ENCODE measurements around the gene GAS2L2.

Gene GAS2L2

GRCh38 chr17:35735036-35735805 is 17.8 kb downstream of the GAS2L2 start:
- Histone ChIP-seq H3K27me3 (ENCODE audit: low read depth, low read length) (no peaks in the 10 kb centered on the region), H3K4me3 (ENCODE audit: low read length) (no peak overlapping the region), H3K36me3 (replicated peaks; ENCODE audit: low read depth, low read length) (no peaks in the 10 kb centered on the region)

DNA sequence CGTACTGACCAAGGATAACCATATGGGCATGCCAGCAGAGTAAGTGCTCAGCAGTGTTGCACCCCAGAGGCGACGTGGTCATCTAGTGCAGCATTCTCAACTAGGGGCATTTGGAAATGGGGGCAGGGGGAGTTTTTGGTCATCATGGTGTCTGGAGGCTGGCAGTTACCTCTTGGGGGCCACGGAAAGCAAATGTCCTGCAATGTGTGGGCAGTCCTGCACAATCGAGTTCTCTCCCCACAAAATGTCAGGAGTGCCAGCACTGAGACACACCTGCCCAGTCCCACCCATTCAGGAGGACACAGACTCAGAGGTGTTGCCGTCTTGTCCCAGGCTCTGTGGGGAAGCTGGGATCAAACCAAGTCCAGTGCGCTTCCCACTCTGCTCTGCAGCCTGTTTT is 18.6 kb downstream of the GAS2L2 start:
- H3K27me3 ChIP-seq (ENCODE audit: low read depth, low read length), result no peaks in the 10 kb centered on the region
- peaks cover 9% of the 10 kb centered on the region for H3K79me2 ChIP-seq (ENCODE audit: low read length)
- TF ChIP-seq EZH2phosphoT487 (IDR thresholded peaks at IDR 0.05; ENCODE audit: low read depth), result no peak
- TF ChIP-seq CTCF (IDR thresholded peaks at IDR 0.05; ENCODE audit: low read depth, low read length), result no peak
- H4K20me1 ChIP-seq (ENCODE audit: insufficient read depth, low read length), result no peaks in the 10 kb centered on the region
- no peaks in the 10 kb centered on the region for H3K9me3 ChIP-seq (ENCODE audit: insufficient read depth, low read length)
- no peaks in the 10 kb centered on the region for H3K36me3 ChIP-seq (replicated peaks; ENCODE audit: low read depth, low read length)
- H3K4me3 ChIP-seq (ENCODE audit: low read length), result no peak overlapping the region
- no peak overlapping the region for H3K4me2 ChIP-seq (ENCODE audit: low read length)
- peaks cover 14% of the 10 kb centered on the region for H3K4me1 ChIP-seq (ENCODE audit: low read length)
- no peak overlapping the region for H3K27ac ChIP-seq (ENCODE audit: low read length)
- no peak overlapping the region for H2AFZ ChIP-seq (ENCODE audit: low read depth, low read length)
- H3K9ac ChIP-seq (ENCODE audit: low read length), result no peak overlapping the region

More at GRCh38 chr17:35735036-35735805, 17.8 kb downstream of the GAS2L2 start:
- H2AFZ ChIP-seq (ENCODE audit: low read depth, low read length), result no peak overlapping the region
- H3K9ac ChIP-seq (ENCODE audit: low read length), result no peak overlapping the region
- H3K4me1 ChIP-seq (ENCODE audit: low read length), result peaks cover 14% of the 10 kb centered on the region
- H3K9me3 ChIP-seq (ENCODE audit: insufficient read depth, low read length), result no peaks in the 10 kb centered on the region
- peaks cover 9% of the 10 kb centered on the region for H3K79me2 ChIP-seq (ENCODE audit: low read length)
- no peak for TF ChIP-seq EZH2phosphoT487 (IDR thresholded peaks at IDR 0.05; ENCODE audit: low read depth)
- no peak for TF ChIP-seq CTCF (IDR thresholded peaks at IDR 0.05; ENCODE audit: low read depth, low read length)
- H4K20me1 ChIP-seq (ENCODE audit: insufficient read depth, low read length), result no peaks in the 10 kb centered on the region
- H3K4me2 ChIP-seq (ENCODE audit: low read length), result no peak overlapping the region
- H3K27ac ChIP-seq (ENCODE audit: low read length), result no peak overlapping the region

- H3K36me3 ChIP-seq (replicated peaks; ENCODE audit: low read depth, low read length), result no peaks in the 10 kb centered on the region
- H3K4me1 ChIP-seq (ENCODE audit: low read length), result peaks cover 14% of the 10 kb centered on the region
- no peaks in the 10 kb centered on the region for H3K27me3 ChIP-seq (ENCODE audit: low read depth, low read length)
- no peak overlapping the region for H3K4me2 ChIP-seq (ENCODE audit: low read length)
- H3K79me2 ChIP-seq (ENCODE audit: low read length), result peaks cover 9% of the 10 kb centered on the region
- no peak overlapping the region for H3K4me3 ChIP-seq (ENCODE audit: low read length)
- H3K9me3 ChIP-seq (ENCODE audit: insufficient read depth, low read length), result no peaks in the 10 kb centered on the region
- TF ChIP-seq CTCF (IDR thresholded peaks at IDR 0.05; ENCODE audit: low read depth, low read length) (no peak), EZH2phosphoT487 (IDR thresholded peaks at IDR 0.05; ENCODE audit: low read depth) (no peak)
- H3K27ac ChIP-seq (ENCODE audit: low read length), result no peak overlapping the region
- H4K20me1 ChIP-seq (ENCODE audit: insufficient read depth, low read length), result no peaks in the 10 kb centered on the region
- no peak overlapping the region for H3K9ac ChIP-seq (ENCODE audit: low read length)
- H2AFZ ChIP-seq (ENCODE audit: low read depth, low read length), result no peak overlapping the region
Measured at GRCh38 chr17:35733366-35733765, 19.7 kb downstream of the GAS2L2 start.

DNA sequence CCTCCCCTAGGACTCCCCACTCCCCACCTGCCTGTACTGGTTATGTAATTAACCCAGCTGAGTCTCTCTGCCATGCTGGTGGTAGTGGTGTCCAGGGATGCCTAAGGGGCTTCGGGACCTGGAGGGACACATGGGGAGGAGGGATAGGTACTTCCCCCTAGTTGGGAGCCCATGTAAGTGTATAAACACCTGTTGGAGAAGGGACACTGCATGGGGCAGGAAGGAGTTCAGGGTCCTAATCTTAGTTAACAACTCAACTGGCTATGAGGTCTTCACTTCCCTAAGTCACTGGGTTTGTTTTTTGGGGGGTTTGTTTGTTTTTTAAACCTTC is 20.3 kb downstream of the GAS2L2 start:
- peak overlapping the region; percentile 93 for H3K4me3 ChIP-seq (ENCODE audit: low read length)
- H3K9ac ChIP-seq (ENCODE audit: low read length), result peak overlapping the region; percentile 65; the same call in 1 of the 2 replicates
- H3K4me2 ChIP-seq (ENCODE audit: low read length), result peak overlapping the region; percentile 87
- no peaks in the 10 kb centered on the region for H4K20me1 ChIP-seq (ENCODE audit: insufficient read depth, low read length)
- no peaks in the 10 kb centered on the region for H3K9me3 ChIP-seq (ENCODE audit: insufficient read depth, low read length)
- H3K27ac ChIP-seq (ENCODE audit: low read length), result no peak overlapping the region
- no peak for TF ChIP-seq CTCF (IDR thresholded peaks at IDR 0.05; ENCODE audit: low read depth, low read length)
- no peak for TF ChIP-seq EZH2phosphoT487 (IDR thresholded peaks at IDR 0.05; ENCODE audit: low read depth)
- no peak overlapping the region for H2AFZ ChIP-seq (ENCODE audit: low read depth, low read length)
- peaks cover 9% of the 10 kb centered on the region for H3K79me2 ChIP-seq (ENCODE audit: low read length)
- H3K36me3 ChIP-seq (replicated peaks; ENCODE audit: low read depth, low read length), result no peaks in the 10 kb centered on the region
- H3K27me3 ChIP-seq (ENCODE audit: low read depth, low read length), result no peaks in the 10 kb centered on the region
- H3K4me1 ChIP-seq (ENCODE audit: low read length), result peaks cover 14% of the 10 kb centered on the region
